Loucy (cell line): Measurements from ENCODE around the gene REC114.

Source experiments
- CTCF ChIP-seq: fragments of 200-600 bp; sonication (generic); conservative IDR thresholded peaks from 2 replicates; pipeline ENCODE4 v1.5.1; 2014; ENCODE audit warnings: mild to moderate bottlenecking, antibody characterized with exemption, low read length
- EZH2phosphoT487 ChIP-seq: fragments of 200-600 bp; IDR thresholded peaks from 2 replicates; pipeline ENCODE4 v1.6.1; 2018; ENCODE audit warnings: antibody characterized with exemption, mild to moderate bottlenecking, moderate library complexity, borderline replicate concordance

- TF ChIP-seq CTCF (no peak), EZH2phosphoT487 (no peak)
Observed at GRCh38 chr15:73585871-73586654, 143.1 kb downstream of the REC114 start.
